ENCODE results near the gene PRAF2. TPM values are rescaled to one million over a fixed set of nuclear protein-coding genes. Genes with fewer than 3 reads are reported as not detected.

Gene PRAF2
- total and polyA plus RNA-seq, 9 of the 15 experiments (the other 6 are each of a cell fraction or from before 2014, with no cell fraction given), result 0.24 to 5.7 (median 2.0) TPM

DNA sequence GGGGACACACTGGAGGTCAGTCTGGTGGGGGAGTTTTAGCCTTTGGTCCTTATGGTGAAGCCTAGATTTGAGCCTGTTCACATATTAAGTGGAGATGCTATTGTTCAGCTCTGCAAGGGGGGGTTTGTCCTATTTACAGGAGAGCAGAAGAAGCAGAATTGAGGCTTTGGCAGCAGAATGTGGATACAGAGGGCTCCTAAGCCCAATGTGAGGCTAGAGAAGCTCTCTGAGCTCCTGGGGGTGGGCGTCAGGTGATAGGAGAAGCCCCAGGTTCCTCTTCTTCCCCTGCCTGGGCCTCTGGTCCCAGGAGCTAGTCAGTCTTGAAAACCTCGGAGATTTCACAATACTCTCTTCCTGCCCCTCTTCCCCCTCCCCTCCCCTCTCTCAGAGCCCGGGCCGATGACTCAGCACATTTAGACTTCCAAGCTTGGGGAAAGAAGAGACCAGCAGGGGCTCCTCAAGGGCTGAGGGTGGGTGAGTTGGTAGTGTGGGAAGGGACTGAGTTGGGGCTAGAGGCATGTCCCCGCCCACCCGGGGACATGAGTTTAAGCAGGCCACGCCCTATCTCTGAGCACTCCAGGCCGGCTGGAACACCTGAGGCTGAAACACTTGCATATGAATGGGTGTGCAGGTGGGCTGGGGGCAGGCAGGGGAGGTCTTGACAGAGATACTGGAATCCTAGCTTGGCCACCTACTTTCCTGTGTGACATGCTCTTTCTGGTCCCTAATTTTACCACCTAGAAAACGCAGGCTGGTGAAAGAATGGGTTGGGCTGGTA is 34.0 kb downstream of the PRAF2 start (continued):
- TF ChIP-seq ZNF277 (CRISPR knock-in tag; IDR thresholded peaks at IDR 0.05; ENCODE audit: borderline replicate concordance) (no peak), E2F3 (CRISPR knock-in tag; IDR thresholded peaks at IDR 0.05) (no peak), JUND (IDR thresholded peaks at IDR 0.05; ENCODE audit: borderline replicate concordance, low read depth, low read length) (peak; percentile 85), JUND (tag; IDR thresholded peaks at IDR 0.05; ENCODE audit: borderline replicate concordance, low read depth, low read length) (peak; percentile 28; the same call in 1 of the 3 replicates), ATF7 (IDR thresholded peaks at IDR 0.05) (peak; percentile 75), IFI16 (CRISPR knock-in tag; IDR thresholded peaks at IDR 0.05) (no peak), ZKSCAN1 (IDR thresholded peaks at IDR 0.05; ENCODE audit: low read depth, low read length) (no peak), SAFB (IDR thresholded peaks at IDR 0.05; ENCODE audit: borderline replicate concordance, low read depth, low read length) (no peak), ZNF77 (CRISPR knock-in tag; IDR thresholded peaks at IDR 0.05) (no peak), ZBTB34 (CRISPR knock-in tag; IDR thresholded peaks at IDR 0.05) (no peak), GABPB2 (CRISPR knock-in tag; conservative IDR thresholded peaks at IDR 0.05) (no peak), MGA (IDR thresholded peaks at IDR 0.05) (no peak), C11orf30 (IDR thresholded peaks at IDR 0.05; ENCODE audit: low read depth) (peak; percentile 99), KLF6 (CRISPR knock-in tag; IDR thresholded peaks at IDR 0.05; ENCODE audit: borderline replicate concordance) (no peak), NFATC3 (IDR thresholded peaks at IDR 0.05) (no peak)
